Transverse colon (tissue), 4 donors: ENCODE data around the gene HDGFL2. TPM values are rescaled to one million over a fixed set of nuclear protein-coding genes. Genes with fewer than 3 reads are reported as not detected.

Experiments
- DNase-seq: peaks from one replicate; pipeline ENCODE4 v3.0.0-alpha.2; 2019
- H3K27ac ChIP-seq, 4 donors: fragments of 200-600 bp; sonication (generic); 2 replicates each; pipeline ENCODE4 v1.5.1; 2016 to 2018; ENCODE audit warnings: inconsistent platforms in 4 of 4
- H3K27me3 ChIP-seq: fragments of 200-600 bp; sonication (generic); 2 replicates; pipeline ENCODE4 v1.5.1; 2017; ENCODE audit warnings: inconsistent platforms
- H3K36me3 ChIP-seq, 4 donors: fragments of 200-600 bp; sonication (generic); 2 replicates each; pipeline ENCODE4 v1.5.1; 2017 to 2019; ENCODE audit warnings: inconsistent platforms in 4 of 4
- H3K4me1 ChIP-seq, 4 donors: fragments of 200-600 bp; sonication (generic); 2 replicates each; pipeline ENCODE4 v1.5.1; 2017 to 2020; ENCODE audit warnings: inconsistent platforms in 4 of 4
- H3K4me3 ChIP-seq, 4 donors: fragments of 200-600 bp; sonication (generic); 1 replicate in 1 of 4; 2 replicates in 3 of 4; pipeline versions ENCODE4 v1.5.1 to v1.6.1; 2017 to 2019; ENCODE audit warnings: inconsistent platforms in 4 of 4
- H3K9me3 ChIP-seq, 2 donors: fragments of 200-600 bp; sonication (generic); 2 replicates each; pipeline ENCODE4 v1.5.1; 2017 to 2019; ENCODE audit warnings: inconsistent platforms in 2 of 2
- CTCF ChIP-seq, 5 experiments: fragments of 200-600 bp in 3 of 5; fragments of 450-650 bp in 2 of 5; sonication (generic) in 3 of 5; IDR thresholded peaks; 1 replicate in 2 of 5; 2 replicates in 3 of 5; pipeline ENCODE4 v1.5.1; 2016 to 2017; ENCODE audit warnings: antibody characterized with exemption in 5 of 5, inconsistent platforms in 3 of 5, mild to moderate bottlenecking in 2 of 5, moderate library complexity in 1 of 5
- EP300 ChIP-seq: sonication (generic); formaldehyde crosslinking; IDR thresholded peaks from one replicate; pipeline ENCODE4 v1.6.1; 2017; ENCODE audit warnings: antibody characterized with exemption, low read depth
- POLR2A ChIP-seq: fragments of 450-650 bp; IDR thresholded peaks from one replicate; pipeline ENCODE4 v1.6.1; 2016; ENCODE audit warnings: antibody characterized with exemption, mild to moderate bottlenecking, moderate library complexity
- POLR2AphosphoS5 ChIP-seq, 3 donors: sonication (generic); formaldehyde crosslinking; IDR thresholded peaks; one replicate each; pipeline ENCODE4 v1.6.1; 2016; ENCODE audit warnings: antibody characterized with exemption in 3 of 3
- WGBS, 2 donors: methylation state at CpG; one replicate each; pipeline ENCODE4 v1.1.5; 2018; ENCODE audit warnings: low coverage in 1 of 2; 5-methylcytosine and 5-hydroxymethylcytosine counted together
- in situ Hi-C, 4 donors: fragments of 200-750 bp; cut with MboI; loops; one replicate each; pipeline versions ENCODE4 v1.15.0 to v1.15.1; 2017; ENCODE audit warnings: low sequenced_read_pairs in 3 of 4, low pct_ligation_motif_present in 1 of 4, low pct_unique_long_range_greater_than_20kb in 1 of 4
- intact Hi-C: fragments of 100-400 bp; cut with DNase I; formaldehyde crosslinking; loops from one replicate; pipeline ENCODE4 v1.15.1; 2023; ENCODE audit warnings: low total_unique reads
- total RNA-seq, 4 donors: library from RNA; depleted of rRNA; stranded (reverse); fragments of >200 nt; gene quantifications; one replicate each; pipeline ENCODE4 v1.1.0, GENCODE V29; 2016

Gene HDGFL2
- total RNA-seq, 4 donors from 2014 or later, result 30.0 to 98.4 (median 38.9) TPM

GRCh38 chr19:4445963-4446703 lies 26.0 kb upstream of the HDGFL2 start:
- Histone ChIP-seq H3K27ac (no peak overlapping the region), H3K4me1 (no peaks in the 10 kb centered on the region), H3K27me3 (no peaks in the 10 kb centered on the region), H3K4me3 (no peak overlapping the region), H3K36me3 (peaks cover 0 to 45% (median 18%) of the 10 kb centered on the region in 4 donors), H3K9me3 (no peaks in the 10 kb centered on the region)
- intact Hi-C loops, result no loop called here
- in situ Hi-C loops, result no loop called here
- TF ChIP-seq POLR2AphosphoS5 (IDR thresholded peaks at IDR 0.05) (no peak), POLR2A (no peak), CTCF (IDR thresholded peaks at IDR 0.05) (no peak), EP300 (no peak)
- 95% methylated on average over 48 of the region's 58 CpGs; no CpG with 5 or more reads in 1 of the 2 donors for WGBS, 2 donors
- no peak for DNase-seq

GRCh38 chr19:4446704-4447200 lies 25.3 kb upstream of the HDGFL2 start:
- Histone ChIP-seq H3K27ac (no peak overlapping the region), H3K27me3 (no peaks in the 10 kb centered on the region), H3K4me3 (no peak overlapping the region), H3K9me3 (no peaks in the 10 kb centered on the region), H3K36me3 (peaks cover 0 to 51% (median 18%) of the 10 kb centered on the region in 4 donors), H3K4me1 (no peaks in the 10 kb centered on the region)
- DNase-seq, result no peak
- intact Hi-C loops, result no loop called here
- in situ Hi-C loops, result no loop called here
- TF ChIP-seq EP300, result no peak
- no peak for TF ChIP-seq POLR2AphosphoS5 (IDR thresholded peaks at IDR 0.05)
- no peak for TF ChIP-seq CTCF (IDR thresholded peaks at IDR 0.05)
- TF ChIP-seq POLR2A, result no peak
- 83% methylated on average over 15 of the region's 15 CpGs; no CpG with 5 or more reads in 1 of the 2 donors for WGBS, 2 donors

- H3K4me1 ChIP-seq, result no peaks in the 10 kb centered on the region
- H3K9me3 ChIP-seq, result no peaks in the 10 kb centered on the region
- H3K27ac ChIP-seq, result no peak overlapping the region
- 92% methylated on average over 23 of the region's 28 CpGs; no CpG with 5 or more reads in 1 of the 2 donors for WGBS, 2 donors
- no peak overlapping the region for H3K4me3 ChIP-seq
- intact Hi-C loops, result no loop called here
- peaks cover 0 to 59% (median 20%) of the 10 kb centered on the region in 4 donors for H3K36me3 ChIP-seq
- TF ChIP-seq CTCF (IDR thresholded peaks at IDR 0.05), result no peak
- TF ChIP-seq POLR2A, result no peak
- no peak for TF ChIP-seq EP300
- DNase-seq, result no peak
- no peaks in the 10 kb centered on the region for H3K27me3 ChIP-seq
- in situ Hi-C loops, result no loop called here
Observed at GRCh38 chr19:4447327-4448146, 24.6 kb upstream of the HDGFL2 start.
